Glutamatergic neuron (in vitro differentiated cells): Measurements from ENCODE around the gene BLOC1S6. TPM values are rescaled to one million over a fixed set of nuclear protein-coding genes. Genes with fewer than 3 reads are reported as not detected.

Experiments
- DNase-seq: peaks from one replicate; pipeline ENCODE4 v3.0.0; 2022
- H3K27ac Mint-ChIP-seq: one replicate; pipeline ENCODE4 v1.8.0; 2020; ENCODE audit warnings: mild to moderate bottlenecking, mixed read lengths, inconsistent platforms; ENCODE audit not compliant: unreplicated experiment
- H3K27me3 Mint-ChIP-seq: one replicate; pipeline ENCODE4 v1.8.0; 2020; ENCODE audit warnings: mild to moderate bottlenecking, moderate library complexity, mixed read lengths, inconsistent platforms; ENCODE audit not compliant: unreplicated experiment
- H3K36me3 Mint-ChIP-seq: one replicate; pipeline ENCODE4 v1.8.0; 2020; ENCODE audit warnings: mild to moderate bottlenecking, mixed read lengths, inconsistent platforms; ENCODE audit not compliant: unreplicated experiment
- H3K4me1 Mint-ChIP-seq: one replicate; pipeline ENCODE4 v1.8.0; 2020; ENCODE audit warnings: mild to moderate bottlenecking, low read depth, mixed read lengths, inconsistent platforms; ENCODE audit not compliant: unreplicated experiment
- H3K4me3 Mint-ChIP-seq: one replicate; pipeline ENCODE4 v1.8.0; 2020; ENCODE audit warnings: mild to moderate bottlenecking, mixed read lengths, inconsistent platforms; ENCODE audit not compliant: unreplicated experiment
- H3K9me3 Mint-ChIP-seq: one replicate; pipeline ENCODE4 v1.8.0; 2020; ENCODE audit warnings: mild to moderate bottlenecking, moderate library complexity, mixed read lengths, inconsistent platforms; ENCODE audit not compliant: unreplicated experiment
- total RNA-seq: library from RNA; stranded (reverse); fragmentation: NEBNext Ultra II Directional; extraction: Animal tissue kit (Norgen Biotek cat#: 25700); gene quantifications from one replicate; pipeline ENCODE4 v1.2.1, GENCODE V29; 2021; ENCODE audit not compliant: unreplicated experiment
- TF ChIP-seq, protein P1 (sequence below): fragments of 200-600 bp; sonication (generic); IDR thresholded peaks from one replicate; pipeline ENCODE4 v1.5.0; 2021; ENCODE audit not compliant: partially characterized antibody, unreplicated experiment

BLOC1S6 gene
- total RNA-seq, 1 donor from 2014 or later: 38.7 TPM

- peaks cover 16% of the 10 kb centered on the region for H3K36me3 Mint-ChIP-seq
- peaks cover 4% of the 10 kb centered on the region for H3K27me3 Mint-ChIP-seq
- no peaks in the 10 kb centered on the region for H3K4me1 Mint-ChIP-seq
- TF ChIP-seq, protein P1, sequence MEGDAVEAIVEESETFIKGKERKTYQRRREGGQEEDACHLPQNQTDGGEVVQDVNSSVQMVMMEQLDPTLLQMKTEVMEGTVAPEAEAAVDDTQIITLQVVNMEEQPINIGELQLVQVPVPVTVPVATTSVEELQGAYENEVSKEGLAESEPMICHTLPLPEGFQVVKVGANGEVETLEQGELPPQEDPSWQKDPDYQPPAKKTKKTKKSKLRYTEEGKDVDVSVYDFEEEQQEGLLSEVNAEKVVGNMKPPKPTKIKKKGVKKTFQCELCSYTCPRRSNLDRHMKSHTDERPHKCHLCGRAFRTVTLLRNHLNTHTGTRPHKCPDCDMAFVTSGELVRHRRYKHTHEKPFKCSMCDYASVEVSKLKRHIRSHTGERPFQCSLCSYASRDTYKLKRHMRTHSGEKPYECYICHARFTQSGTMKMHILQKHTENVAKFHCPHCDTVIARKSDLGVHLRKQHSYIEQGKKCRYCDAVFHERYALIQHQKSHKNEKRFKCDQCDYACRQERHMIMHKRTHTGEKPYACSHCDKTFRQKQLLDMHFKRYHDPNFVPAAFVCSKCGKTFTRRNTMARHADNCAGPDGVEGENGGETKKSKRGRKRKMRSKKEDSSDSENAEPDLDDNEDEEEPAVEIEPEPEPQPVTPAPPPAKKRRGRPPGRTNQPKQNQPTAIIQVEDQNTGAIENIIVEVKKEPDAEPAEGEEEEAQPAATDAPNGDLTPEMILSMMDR: no peak
- DNase-seq: no peak
- no peak overlapping the region for H3K4me3 Mint-ChIP-seq
- no peak overlapping the region for H3K27ac Mint-ChIP-seq
- peaks cover 8% of the 10 kb centered on the region for H3K9me3 Mint-ChIP-seq
These were observed 43.9 kb downstream of the BLOC1S6 start for GRCh38 chr15:45630917-45631691.

- no peak for DNase-seq
- no peak overlapping the region for H3K4me3 Mint-ChIP-seq
- peaks cover 4% of the 10 kb centered on the region for H3K27me3 Mint-ChIP-seq
- H3K27ac Mint-ChIP-seq: no peak overlapping the region
- TF ChIP-seq, protein P1: no peak
- H3K4me1 Mint-ChIP-seq: no peaks in the 10 kb centered on the region
- peaks cover 6% of the 10 kb centered on the region for H3K9me3 Mint-ChIP-seq
- H3K36me3 Mint-ChIP-seq: peaks cover 9% of the 10 kb centered on the region
These were observed 44.6 kb downstream of the BLOC1S6 start for GRCh38 chr15:45631776-45632175.

DNA sequence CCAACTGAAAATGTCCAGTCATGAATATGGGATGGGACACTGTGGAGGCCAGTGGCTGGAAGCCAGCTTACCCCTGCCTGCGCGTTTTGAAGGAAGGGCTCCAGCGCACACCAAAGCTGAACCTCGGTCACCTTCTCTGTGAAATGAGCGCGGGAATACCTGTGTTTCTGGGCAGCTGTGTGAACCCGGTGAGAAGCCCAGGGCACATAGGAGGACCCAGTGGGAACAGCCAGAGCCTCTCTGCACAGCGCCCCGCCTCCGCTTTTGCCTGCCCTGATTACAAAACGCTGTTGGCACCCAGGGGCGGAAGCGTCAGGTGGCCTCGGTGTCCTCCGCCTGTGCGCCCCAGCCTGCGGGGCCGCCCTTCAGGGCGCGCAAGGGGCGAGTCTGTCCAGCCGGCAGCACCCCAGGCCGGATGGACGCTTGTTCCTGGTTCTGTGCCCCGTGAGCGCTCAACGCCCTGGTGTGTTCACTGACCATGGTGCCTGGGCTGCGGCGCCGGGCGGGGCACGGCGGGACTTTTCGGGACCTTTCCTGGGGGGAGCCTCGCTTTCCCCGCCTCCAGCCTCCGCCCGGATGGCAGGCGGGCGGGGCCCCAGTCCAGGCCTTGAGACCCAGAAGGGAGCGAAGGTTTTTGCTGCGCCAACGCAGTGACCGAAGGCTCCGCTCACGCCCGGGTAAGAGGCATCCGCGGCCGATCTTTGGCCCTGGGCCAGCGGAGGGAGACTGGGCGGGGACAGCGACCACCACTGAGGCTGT is 47.4 kb downstream of the BLOC1S6 start, which contains the start of gene SQOR:
Gene SQOR (plus strand): TSS at position 598 of the 759 bp plus-strand sequence. CDS start 23,895 bp downstream, outside the sequence.
- Mint-ChIP-seq H3K36me3 (no peaks in the 10 kb centered on the region), H3K4me3 (peak within 1 kb of the TSS; percentile 83), H3K27me3 (peaks cover 6% of the 10 kb centered on the region), H3K9me3 (peaks cover 3% of the 10 kb centered on the region), H3K27ac (no peak within 1 kb of the TSS), H3K4me1 (no peaks in the 10 kb centered on the region)
- TF ChIP-seq, protein P1: no peak
- DNase-seq: peak; percentile 64

GRCh38 chr15:45635191-45635638 is 48.0 kb downstream of the BLOC1S6 start:
- no peaks in the 10 kb centered on the region for H3K36me3 Mint-ChIP-seq
- H3K4me3 Mint-ChIP-seq: peak overlapping the region; percentile 83
- DNase-seq: peak; percentile 66
- peaks cover 2% of the 10 kb centered on the region for H3K9me3 Mint-ChIP-seq
- H3K27ac Mint-ChIP-seq: no peak overlapping the region
- TF ChIP-seq, protein P1: peak; percentile 37
- H3K27me3 Mint-ChIP-seq: peaks cover 6% of the 10 kb centered on the region
- H3K4me1 Mint-ChIP-seq: no peaks in the 10 kb centered on the region
